NT2/D1 (cell line): Measurements from ENCODE around the gene TMEM232.

Experiments used
- SUZ12 ChIP-seq: IDR thresholded peaks from 2 replicates; pipeline ENCODE4 v1.6.1; 2011; ENCODE audit not compliant: insufficient read length, insufficient read depth; ENCODE audit errors: extremely low read depth
- YY1 ChIP-seq: IDR thresholded peaks from 2 replicates; pipeline ENCODE4 v1.6.1; 2011; ENCODE audit not compliant: insufficient read length, insufficient read depth
- ZNF274 ChIP-seq: IDR thresholded peaks from 2 replicates; pipeline ENCODE4 v1.6.1; 2011; ENCODE audit warnings: mild to moderate bottlenecking, low read depth, low read length

GRCh38 chr5:110549301-110549700 is 177.2 kb downstream of the TMEM232 start:
- TF ChIP-seq YY1, result no peak
- TF ChIP-seq ZNF274, result no peak
- no peak for TF ChIP-seq SUZ12
